Measurements from ENCODE around the gene PDE4A.

- TF ChIP-seq, protein P1, sequence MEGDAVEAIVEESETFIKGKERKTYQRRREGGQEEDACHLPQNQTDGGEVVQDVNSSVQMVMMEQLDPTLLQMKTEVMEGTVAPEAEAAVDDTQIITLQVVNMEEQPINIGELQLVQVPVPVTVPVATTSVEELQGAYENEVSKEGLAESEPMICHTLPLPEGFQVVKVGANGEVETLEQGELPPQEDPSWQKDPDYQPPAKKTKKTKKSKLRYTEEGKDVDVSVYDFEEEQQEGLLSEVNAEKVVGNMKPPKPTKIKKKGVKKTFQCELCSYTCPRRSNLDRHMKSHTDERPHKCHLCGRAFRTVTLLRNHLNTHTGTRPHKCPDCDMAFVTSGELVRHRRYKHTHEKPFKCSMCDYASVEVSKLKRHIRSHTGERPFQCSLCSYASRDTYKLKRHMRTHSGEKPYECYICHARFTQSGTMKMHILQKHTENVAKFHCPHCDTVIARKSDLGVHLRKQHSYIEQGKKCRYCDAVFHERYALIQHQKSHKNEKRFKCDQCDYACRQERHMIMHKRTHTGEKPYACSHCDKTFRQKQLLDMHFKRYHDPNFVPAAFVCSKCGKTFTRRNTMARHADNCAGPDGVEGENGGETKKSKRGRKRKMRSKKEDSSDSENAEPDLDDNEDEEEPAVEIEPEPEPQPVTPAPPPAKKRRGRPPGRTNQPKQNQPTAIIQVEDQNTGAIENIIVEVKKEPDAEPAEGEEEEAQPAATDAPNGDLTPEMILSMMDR (IDR thresholded peaks at IDR 0.05): no peak
- no peak for TF ChIP-seq POLR2A (IDR thresholded peaks at IDR 0.05)
These were observed 11.6 kb upstream of the PDE4A start for GRCh38 chr19:10408511-10409283.

Measured in heart left ventricle (tissue), 13 donors.